NOMO-1 (cell line): ENCODE results near the gene ALCAM.

Experiments
- DNase-seq, 2 experiments: peaks; one replicate each; lab custom pipeline; 2025; ENCODE audit not compliant: unreplicated experiment in 2 of 2; lab: John Stamatoyannopoulos, UW

Gene ALCAM

GRCh38 chr3:105614288-105615030 is 247.8 kb downstream of the ALCAM start:
- no peak for DNase-seq

GRCh38 chr3:105615814-105616213 is 249.1 kb downstream of the ALCAM start:
- DNase-seq = no peak

GRCh38 chr3:105616374-105617121 is 249.8 kb downstream of the ALCAM start:
- DNase-seq = no peak

- DNase-seq = no peak
Measured at GRCh38 chr3:105618556-105618955, 251.8 kb downstream of the ALCAM start.

GRCh38 chr3:105619651-105620050 is 252.9 kb downstream of the ALCAM start:
- no peak for DNase-seq

GRCh38 chr3:105620236-105620635 is 253.5 kb downstream of the ALCAM start:
- DNase-seq = no peak

- peak in 1 of 2 experiments; percentile 9 for DNase-seq
Measured at GRCh38 chr3:105622169-105622568, 255.5 kb downstream of the ALCAM start.
